GDM1 (cell line): Measurements from ENCODE around the gene RAPGEF4.

Experiments
- DNase-seq: peaks from one replicate; lab custom pipeline; 2025; lab: John Stamatoyannopoulos, UW

Gene RAPGEF4

DNA sequence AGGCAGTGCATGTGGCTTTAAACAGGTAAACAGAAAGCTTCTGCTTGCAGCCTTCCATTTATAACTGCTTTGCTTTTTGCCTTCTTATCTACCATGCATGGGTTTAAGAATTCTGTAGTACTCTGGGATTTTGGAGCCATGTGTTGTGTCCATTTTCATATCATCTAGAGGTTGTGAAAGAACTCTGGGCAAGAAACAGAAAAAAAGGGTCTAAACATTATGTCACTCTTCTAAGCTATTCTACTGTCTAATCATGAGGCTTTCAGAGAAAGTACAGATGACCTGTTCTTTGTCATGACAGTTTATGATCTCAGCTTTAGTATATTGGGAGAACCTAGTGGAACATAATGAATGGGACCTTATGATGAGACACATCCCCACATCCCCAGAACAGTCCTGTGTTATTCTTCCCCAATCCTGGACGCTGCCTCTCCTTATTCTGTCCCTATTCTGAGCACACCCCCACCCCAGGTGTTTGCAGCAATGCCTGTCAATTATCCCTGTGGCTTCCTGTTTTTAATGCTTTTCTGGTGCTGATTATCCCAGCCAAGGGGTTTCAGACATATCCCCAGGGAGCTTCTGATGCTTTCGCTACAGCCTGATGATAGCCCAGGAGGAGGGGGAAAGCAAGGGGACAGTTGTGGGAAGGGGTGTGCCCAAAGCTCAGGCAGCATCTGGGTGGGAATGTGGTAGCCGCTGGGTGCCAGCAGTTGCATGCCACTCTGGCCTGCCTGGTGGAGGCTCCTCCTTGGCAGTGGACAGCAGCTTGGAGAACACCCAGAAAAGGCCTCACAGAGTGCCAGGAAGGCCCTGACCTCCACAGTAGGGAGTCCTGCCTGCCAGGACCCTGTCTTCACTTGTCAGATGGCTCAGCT, 170.5 kb downstream of the RAPGEF4 start:
- DNase-seq, result no peak

- DNase-seq, result no peak
Measured at GRCh38 chr2:172908275-172908674, 172.6 kb downstream of the RAPGEF4 start.

- no peak for DNase-seq
Measured at GRCh38 chr2:172909454-172909853, 173.8 kb downstream of the RAPGEF4 start.

GRCh38 chr2:172912266-172912665, 176.6 kb downstream of the RAPGEF4 start:
- DNase-seq, result no peak

DNA sequence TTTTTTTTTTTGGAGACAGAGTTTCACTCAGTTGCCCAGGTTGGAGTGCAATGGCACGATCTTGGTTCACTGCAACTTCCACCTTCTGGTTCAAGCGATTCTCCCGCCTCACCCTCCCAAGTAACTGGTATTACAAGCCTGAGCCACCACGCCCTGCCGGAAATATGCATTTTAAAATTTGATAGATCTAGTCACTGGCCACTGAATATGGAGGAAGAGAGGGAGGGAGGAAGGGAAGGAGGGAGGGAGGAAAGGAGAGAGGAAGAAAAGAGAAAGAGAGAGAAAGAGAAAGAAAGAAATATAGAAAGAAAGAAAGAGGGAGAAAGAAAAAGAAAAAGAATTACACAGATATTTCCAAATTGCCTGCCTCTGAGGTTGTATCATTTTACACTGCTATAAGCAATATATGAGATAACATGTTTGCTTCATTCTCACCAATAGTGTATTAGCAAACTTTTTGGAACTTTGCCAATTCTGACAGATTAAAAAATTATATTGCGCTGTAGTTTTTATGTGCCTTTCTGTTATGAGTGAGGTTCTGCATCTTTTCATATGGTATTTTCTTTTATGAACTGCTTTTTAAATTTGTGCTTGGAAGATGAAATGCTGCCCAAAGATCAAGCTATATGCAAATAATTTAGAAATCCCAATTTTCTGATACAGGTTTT, 178.8 kb downstream of the RAPGEF4 start:
- DNase-seq, result no peak

DNA sequence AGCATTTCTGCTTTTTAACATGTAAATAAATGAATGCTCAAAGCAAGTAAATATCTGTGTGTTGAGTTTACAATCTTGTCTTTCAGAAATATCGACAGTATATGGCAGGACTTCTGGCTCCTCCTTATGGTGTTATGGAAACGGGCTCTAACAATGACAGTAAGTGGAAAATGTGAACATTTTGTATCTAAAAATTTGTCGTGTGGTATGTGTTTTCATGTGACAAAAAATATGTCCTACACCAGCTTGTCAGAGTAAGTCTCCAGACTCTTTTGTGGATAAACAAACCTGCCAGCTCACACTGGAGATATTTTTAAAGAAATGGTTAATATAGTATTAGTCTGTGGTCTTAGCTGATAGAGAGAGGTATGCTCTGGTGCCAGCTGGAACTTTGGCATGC, 182.1 kb downstream of the RAPGEF4 start:
- DNase-seq, result no peak

- DNase-seq, result no peak
Measured at GRCh38 chr2:172919732-172920131, 184.1 kb downstream of the RAPGEF4 start.

GRCh38 chr2:172921532-172922236, 186.0 kb downstream of the RAPGEF4 start:
- no peak for DNase-seq

GRCh38 chr2:172922306-172922705, 186.7 kb downstream of the RAPGEF4 start:
- no peak for DNase-seq

DNA sequence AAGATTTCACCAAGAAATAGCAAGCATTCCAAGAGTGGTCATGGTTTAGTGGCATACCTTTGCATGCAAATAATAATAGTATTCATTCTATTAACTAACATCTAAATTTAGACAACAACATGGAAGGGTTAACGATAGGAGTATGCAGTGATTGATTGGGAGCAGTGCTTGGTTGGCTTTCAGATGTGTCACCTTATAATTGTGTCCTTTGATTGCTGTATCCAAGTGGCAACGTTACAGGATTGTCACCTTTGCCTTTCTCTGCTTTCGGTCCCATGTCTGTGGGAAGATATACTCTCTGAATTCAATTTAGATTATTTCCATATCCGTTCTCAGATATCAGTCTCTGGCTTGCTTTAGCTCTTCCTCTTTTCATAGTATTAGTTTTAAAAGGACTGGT, 187.2 kb downstream of the RAPGEF4 start:
- no peak for DNase-seq

DNA sequence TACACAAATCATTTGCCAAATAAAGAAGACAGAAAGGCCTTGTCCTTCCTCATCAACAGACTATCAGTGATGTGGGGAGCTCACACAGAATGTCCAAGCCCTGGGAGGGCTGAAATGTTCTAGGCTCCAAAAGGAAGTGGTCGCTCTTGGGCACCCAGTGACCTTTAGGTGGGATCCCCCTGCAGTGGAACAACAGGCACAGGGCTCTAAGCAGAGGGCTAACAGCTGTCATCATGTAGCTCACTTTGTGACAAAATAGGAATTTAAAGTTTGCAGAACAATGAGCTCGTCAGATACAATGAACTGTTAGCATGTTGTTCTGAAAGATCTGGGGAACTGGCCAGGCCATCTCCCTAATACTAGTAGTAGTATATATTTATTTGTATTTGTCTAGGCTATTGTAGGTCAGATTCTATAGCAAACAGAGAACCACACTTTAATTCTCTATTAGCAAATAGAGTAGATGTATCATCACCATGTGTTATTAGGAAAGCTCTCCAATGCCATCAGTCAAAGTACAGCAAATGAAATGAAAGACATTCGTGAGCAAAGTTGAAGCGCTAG, 188.5 kb downstream of the RAPGEF4 start:
- no peak for DNase-seq

GRCh38 chr2:172925600-172925999, 190.0 kb downstream of the RAPGEF4 start:
- no peak for DNase-seq

DNA sequence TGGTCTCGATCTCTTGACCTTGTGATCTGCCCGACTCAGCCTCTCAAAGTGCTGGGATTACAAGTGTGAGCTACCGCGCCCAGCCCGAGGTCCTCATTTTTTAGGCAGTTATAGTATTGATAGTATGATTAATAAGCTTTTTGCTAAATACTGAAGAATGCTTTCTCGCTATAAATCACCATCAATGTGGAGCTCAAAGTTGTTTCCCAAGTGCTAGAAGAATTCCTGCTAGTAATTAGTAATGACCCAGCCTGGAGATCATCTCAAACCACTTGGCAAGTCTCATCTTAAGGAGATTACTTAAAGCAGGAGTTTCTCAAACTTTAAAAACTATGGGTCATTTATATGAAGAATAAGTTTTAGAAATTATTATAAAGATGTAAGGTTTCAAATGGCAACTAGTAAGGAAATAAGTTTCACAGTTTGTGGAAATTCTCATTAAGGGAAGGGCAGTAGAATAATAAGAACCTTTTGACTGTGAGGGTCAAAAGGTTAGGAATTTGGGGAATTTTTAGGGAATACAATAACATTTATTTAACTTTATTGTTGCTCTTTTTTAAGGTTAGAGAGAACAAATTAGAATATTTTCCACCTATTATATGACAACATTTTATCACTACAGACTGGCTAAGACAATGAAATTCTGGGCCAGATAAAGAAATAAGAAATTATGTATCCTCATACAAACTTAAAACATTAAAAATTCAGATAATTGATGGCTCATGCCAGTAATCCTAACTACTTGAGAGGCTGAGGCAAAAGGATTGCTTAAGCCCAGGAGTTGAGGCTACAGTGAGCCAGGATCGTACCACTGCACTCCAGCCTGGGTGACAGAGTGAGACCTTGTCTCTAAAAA, 191.4 kb downstream of the RAPGEF4 start:
- DNase-seq, result no peak

GRCh38 chr2:172927641-172928357, 192.2 kb downstream of the RAPGEF4 start:
- DNase-seq, result no peak

DNA sequence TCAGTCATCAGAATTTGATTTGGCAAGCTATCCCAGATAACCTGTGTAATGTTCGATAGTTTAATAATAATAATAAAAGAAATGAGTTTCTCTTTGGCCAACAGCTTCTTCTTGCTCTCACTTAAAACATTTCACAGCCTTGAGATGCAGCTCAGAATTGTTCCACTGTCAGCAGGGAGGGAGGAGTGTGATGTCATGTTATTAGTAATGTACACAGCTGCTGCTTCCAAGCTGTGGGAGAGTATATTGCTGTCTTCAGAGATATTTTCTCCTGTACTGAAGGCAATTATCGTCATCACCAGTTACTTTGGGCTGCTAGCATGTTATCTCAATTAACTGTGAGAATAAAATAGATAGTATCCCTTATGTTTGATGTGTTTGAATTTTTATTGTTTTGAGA, 193.1 kb downstream of the RAPGEF4 start:
- no peak for DNase-seq

DNA sequence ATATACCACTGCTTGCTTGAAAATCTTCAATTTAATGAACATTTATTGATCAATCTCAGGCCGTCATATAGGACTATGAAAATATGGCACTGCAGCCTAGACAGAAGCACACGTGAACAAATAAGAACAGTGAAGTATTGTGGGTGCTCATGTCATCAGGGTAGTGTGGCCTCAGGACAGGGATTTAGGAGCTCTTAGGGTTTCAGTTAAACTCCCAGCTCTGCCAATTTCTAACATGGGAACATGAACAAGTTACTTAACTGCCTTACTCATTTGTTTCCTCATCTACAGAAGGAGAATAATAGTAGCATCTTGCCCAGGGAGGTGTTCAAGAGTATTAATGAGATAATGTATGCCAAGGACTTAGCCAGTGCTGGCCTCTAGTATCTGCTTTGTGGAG, 194.0 kb downstream of the RAPGEF4 start:
- DNase-seq, result no peak

GRCh38 chr2:172930871-172931255, 195.2 kb downstream of the RAPGEF4 start:
- DNase-seq, result no peak

DNA sequence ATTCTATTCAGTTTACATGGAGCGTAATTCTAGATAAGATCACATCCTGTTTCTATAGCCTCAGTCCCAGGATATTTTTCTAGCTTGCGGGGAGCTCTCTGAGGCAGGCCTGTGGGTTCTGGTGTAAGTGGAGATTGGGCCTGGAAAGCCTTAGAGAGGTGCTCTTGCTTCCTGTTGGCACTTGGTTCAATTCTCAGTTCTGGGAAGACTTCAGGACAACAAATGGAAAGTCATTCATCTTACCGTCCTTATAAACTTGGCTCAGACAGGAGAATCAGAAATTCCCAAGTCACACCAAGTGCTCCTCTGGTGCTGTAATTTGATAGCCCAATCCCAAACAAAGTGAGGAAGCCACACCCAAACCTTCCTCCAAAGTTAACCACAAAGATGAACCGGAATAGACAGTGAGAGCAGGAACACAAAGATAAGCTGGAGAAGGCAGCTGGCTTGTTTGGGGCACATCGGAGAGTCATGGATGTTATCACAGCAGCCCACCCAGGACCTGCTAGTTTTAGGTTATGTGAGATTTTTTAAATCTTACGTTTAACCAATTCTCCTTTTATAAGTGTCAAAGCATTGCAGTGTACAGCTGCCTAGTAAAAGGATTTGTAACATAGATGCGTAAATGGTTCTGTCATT, 195.7 kb downstream of the RAPGEF4 start:
- no peak for DNase-seq

DNA sequence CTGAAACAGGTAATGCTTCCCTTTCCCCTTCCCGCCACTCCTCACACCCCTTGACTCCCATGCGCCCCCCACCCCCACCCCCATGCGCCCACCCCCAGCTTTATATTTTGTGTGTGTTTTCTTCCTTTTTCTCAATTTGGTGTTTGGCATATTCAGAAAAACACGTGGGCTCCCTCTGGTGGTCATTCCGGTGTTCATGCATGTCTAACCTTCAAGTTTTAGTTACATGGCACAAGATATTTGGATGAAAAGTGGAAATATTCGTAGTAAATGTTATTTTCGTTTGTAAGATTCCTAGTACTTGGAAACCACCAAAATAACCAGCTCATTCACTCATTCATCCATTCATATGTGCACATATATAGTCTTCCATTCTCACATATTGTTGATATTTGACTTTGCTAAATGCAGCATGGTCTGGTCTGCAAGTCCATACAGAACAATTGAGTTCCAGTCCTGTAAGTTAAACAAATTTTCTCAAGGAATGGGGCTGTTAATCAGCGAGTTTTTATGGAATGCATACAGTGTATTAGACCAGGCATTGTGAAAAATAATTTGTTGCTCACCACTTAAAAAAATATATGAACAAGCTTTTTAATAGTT, 196.4 kb downstream of the RAPGEF4 start:
- peak; percentile 25 for DNase-seq
